Activated CD4-positive, alpha-beta T cell treated with anti-CD3 and anti-CD28 coated beads, Interleukin-10, Interleukin-2, amounts not matched to agents 100 ng/mL and 50 ng/mL, durations not matched to agents 16 hours and 8 hours (primary cell): ENCODE data around the gene GNG12.
A peak's percentile ranks its signal among the peaks of the same experiment; 100 is the strongest.

ENCODE experiments used
- DNase-seq: peaks from one replicate; pipeline ENCODE4 v3.0.0-alpha.2; 2020

GNG12 gene

GRCh38 chr1:67777440-67777839 lies 55.8 kb downstream of the GNG12 start:
- no peak for DNase-seq

- DNase-seq = no peak
Measured at GRCh38 chr1:67777016-67777415, 56.3 kb downstream of the GNG12 start.

GRCh38 chr1:67773462-67773861 lies 59.8 kb downstream of the GNG12 start:
- DNase-seq = no peak

- no peak for DNase-seq
Measured at GRCh38 chr1:67771749-67772148, 61.5 kb downstream of the GNG12 start.

GRCh38 chr1:67771152-67771551 lies 62.1 kb downstream of the GNG12 start:
- DNase-seq = no peak

- DNase-seq = no peak
Measured at GRCh38 chr1:67769633-67770256, 63.5 kb downstream of the GNG12 start.

- DNase-seq = no peak
Measured at GRCh38 chr1:67768480-67768879, 64.8 kb downstream of the GNG12 start.

DNA sequence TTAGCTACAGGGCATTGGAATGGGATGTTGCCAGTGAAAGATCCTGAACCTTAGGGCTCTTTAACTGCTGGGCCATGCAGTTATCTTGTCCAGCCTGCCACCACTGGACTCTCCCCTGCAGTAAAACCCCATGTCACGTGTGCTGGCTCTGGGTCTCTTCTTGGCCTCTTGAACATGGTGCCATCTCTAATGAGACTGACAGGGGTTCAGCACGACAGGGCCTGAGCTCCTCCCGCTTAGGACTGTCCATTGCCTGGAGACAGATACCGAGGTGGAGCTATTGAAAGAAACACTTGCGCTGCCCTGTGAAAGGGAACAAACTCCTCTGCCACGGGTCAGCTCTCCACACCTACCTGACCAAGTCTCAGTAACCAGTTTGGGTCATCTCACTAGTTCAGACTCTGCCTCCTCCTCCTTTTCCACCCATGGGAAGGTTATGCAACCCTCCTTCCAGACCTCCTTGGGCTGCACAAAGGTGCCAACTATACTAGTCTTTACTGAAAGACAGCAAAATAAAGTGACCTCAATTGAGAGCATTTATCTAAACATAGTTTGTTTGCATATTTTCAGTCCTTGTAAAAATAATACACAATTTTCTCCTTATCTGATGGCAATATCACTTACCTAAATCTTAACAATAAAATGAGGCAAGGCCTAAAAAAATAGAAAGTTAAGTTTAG lies 66.0 kb downstream of the GNG12 start:
- DNase-seq = no peak

GRCh38 chr1:67766141-67766978 lies 66.9 kb downstream of the GNG12 start:
- peak; percentile 56 for DNase-seq

DNA sequence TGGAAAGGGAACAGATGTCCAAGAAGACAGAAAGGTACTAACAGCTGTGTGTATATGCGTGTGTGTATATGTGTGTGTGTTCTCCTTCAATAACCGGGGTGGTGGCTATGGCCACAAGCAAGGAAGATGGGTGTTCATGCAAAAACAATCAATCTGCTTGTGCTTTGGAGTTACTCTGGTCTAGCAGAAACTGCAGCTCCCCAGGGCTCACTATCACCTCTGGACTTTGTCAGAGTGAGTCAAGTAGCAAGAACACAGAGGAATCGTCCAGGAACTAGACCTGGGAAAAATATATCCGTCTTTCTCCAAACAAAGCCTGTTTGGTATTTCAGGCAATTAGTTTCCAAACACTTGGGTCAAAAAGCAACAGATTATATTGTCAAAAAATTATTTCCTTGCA lies 68.6 kb downstream of the GNG12 start:
- DNase-seq = no peak

- no peak for DNase-seq
Measured at GRCh38 chr1:67761730-67762129, 71.5 kb downstream of the GNG12 start.

DNA sequence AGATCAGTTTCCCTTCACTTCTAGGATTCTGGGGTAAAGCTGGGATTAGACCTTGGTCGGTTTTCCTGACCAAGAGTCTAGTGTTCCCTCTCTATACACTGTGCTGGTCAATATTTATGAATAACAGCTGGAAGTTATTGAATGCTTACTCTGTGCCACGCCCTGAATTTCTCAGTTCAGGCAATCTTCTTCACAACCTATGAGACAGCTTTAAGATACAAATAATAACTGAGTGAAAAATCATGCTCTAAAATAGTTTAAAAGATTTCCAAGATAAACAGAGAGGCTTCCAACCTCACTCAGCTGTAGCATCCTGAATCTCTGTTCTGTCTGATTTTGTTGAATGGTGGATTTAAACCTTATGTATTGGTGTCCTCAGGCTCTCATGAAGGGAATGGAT lies 72.2 kb downstream of the GNG12 start:
- no peak for DNase-seq

GRCh38 chr1:67760030-67760821 lies 73.0 kb downstream of the GNG12 start:
- DNase-seq = peak; percentile 67

DNA sequence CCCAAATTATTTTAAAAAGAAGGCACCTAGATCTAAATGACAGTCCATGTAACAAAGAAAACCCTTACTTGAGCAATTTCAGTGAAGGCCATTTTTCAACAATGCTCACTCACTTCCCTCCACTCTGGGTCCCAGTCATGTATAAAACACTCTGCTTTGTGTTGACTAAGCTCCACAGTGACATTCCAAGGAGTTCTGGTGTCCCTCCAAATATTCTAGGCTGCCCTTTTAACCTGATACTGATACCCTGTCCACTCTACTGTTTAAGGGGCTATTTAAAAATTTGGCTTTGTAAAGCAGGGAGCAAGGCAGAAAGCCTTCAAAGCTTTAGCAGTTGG lies 73.6 kb downstream of the GNG12 start:
- no peak for DNase-seq

GRCh38 chr1:67759066-67759465 lies 74.2 kb downstream of the GNG12 start:
- DNase-seq = no peak

GRCh38 chr1:67755619-67756018 lies 77.6 kb downstream of the GNG12 start:
- DNase-seq = no peak

GRCh38 chr1:67755160-67755559 lies 78.1 kb downstream of the GNG12 start:
- DNase-seq = no peak

GRCh38 chr1:67754526-67754920 lies 78.7 kb downstream of the GNG12 start:
- DNase-seq = no peak

- peak; percentile 22 for DNase-seq
Measured at GRCh38 chr1:67753776-67754525, 79.3 kb downstream of the GNG12 start.

- DNase-seq = no peak
Measured at GRCh38 chr1:67752306-67752705, 81.0 kb downstream of the GNG12 start.

DNA sequence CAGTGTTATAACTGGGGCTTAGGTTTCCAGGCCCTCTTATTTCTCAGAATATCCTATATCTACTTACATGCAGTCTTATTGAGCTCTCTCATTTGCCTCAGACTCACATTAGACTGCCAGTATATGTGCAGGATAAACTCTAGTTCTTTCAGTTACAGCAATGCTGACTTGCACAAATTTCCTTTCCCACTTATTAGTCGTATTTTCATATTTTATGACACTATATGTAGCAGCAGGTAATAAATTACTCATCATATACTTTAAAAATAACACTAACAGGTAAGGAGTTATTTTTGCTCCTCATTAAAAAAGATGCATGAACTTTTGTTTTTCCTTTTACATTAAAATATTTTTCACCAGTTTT lies 82.6 kb downstream of the GNG12 start:
- no peak for DNase-seq

DNA sequence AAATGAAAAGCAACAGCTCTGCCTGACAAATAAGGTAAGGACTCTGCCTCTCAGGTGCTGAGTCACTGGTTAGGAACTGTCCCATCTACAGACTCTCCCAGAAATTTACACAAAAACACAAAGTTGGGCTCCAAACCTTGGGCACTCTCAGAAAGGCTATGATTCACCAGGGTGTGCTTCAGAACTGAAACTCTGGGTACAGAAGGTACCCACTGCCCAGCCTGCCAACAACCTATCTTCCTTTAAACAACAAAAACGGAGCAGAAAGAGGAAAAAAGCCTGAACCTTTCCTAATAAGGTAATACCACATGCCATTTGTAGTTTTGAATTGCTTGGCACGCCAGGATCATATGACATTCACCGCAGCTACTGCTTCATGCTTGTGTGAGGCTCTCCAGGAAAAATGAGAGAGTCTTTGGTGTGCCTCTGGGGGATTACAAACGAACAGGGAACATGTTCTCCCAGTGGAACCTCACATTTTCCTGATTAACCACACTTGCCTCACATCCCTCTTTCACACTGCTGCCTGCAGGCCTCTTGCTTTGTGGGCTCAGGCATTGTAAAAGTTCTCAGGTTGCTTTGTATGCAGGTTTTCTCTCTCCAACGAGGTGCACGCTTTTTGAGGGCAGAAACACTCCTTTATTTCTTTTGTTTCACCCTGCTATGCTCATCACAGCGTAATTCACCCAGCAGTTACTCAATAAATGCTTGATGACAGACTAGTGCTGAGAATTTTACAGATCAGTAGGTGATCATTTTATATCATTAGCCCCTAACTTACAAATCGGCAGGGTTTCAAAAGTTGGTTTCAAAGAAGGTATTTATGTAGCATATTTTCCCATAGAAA lies 83.2 kb downstream of the GNG12 start:
- peak; percentile 19 for DNase-seq
